Thyroid gland (tissue), 4 donors: Measurements from ENCODE around the gene MTFP1. TPM values are rescaled to one million over a fixed set of nuclear protein-coding genes. Genes with fewer than 3 reads are reported as not detected.
"Not testable (repeated sequence)": the region's sequence is repeated elsewhere in the genome, so short reads cannot be mapped to it uniquely, and the experiment has no call there.

Experiments
- DNase-seq, 2 donors: peaks; one replicate each; pipeline ENCODE4 v3.0.0-alpha.2; 2019
- H3K27ac ChIP-seq, 3 donors: fragments of 200-600 bp; sonication (generic); 1 replicate in 2 of 3; 2 replicates in 1 of 3; pipeline ENCODE4 v1.5.1; 2016 to 2019; ENCODE audit warnings: mild to moderate bottlenecking in 1 of 3, moderate library complexity in 1 of 3
- H3K27me3 ChIP-seq: fragments of 200-600 bp; sonication (generic); one replicate; pipeline ENCODE4 v1.5.1; 2019
- H3K36me3 ChIP-seq, 2 donors: fragments of 200-600 bp; sonication (generic); one replicate each; pipeline ENCODE4 v1.5.1; 2016 to 2019
- H3K4me1 ChIP-seq, 2 donors: fragments of 200-600 bp; sonication (generic); one replicate each; pipeline ENCODE4 v1.5.1; 2017 to 2019
- H3K4me3 ChIP-seq, 3 donors: fragments of 200-600 bp; sonication (generic); replicated peaks in 1 of 3; 1 replicate in 2 of 3; 2 replicates in 1 of 3; pipeline ENCODE4 v1.5.1; 2016; ENCODE audit warnings: mild to moderate bottlenecking in 1 of 3
- H3K9me3 ChIP-seq: fragments of 200-600 bp; sonication (generic); one replicate; pipeline ENCODE4 v1.5.1; 2017
- POLR2A ChIP-seq, 2 donors: fragments of 450-650 bp; IDR thresholded peaks; one replicate each; pipeline ENCODE4 v1.6.1; 2017; ENCODE audit warnings: antibody characterized with exemption in 2 of 2, mild to moderate bottlenecking in 2 of 2, moderate library complexity in 1 of 2
- WGBS, 2 donors: methylation state at CpG; one replicate each; pipeline ENCODE4 v1.1.5; 2017; 5-methylcytosine and 5-hydroxymethylcytosine counted together
- intact Hi-C: fragments of 100-400 bp; cut with DNase I; formaldehyde crosslinking; loops from one replicate; pipeline ENCODE4 v1.15.1; 2023
- total RNA-seq, 4 donors: library from RNA; depleted of rRNA; stranded (reverse); fragments of >200 nt; gene quantifications; one replicate each; pipeline ENCODE4 v1.2.3, GENCODE V29; 2016
- TF ChIP-seq, protein P1 (sequence below), 6 experiments: fragments of 200-600 bp in 3 of 6; fragments of 450-650 bp in 3 of 6; sonication (generic) in 3 of 6; IDR thresholded peaks; one replicate each; pipeline ENCODE4 v1.5.1; 2016 to 2019; ENCODE audit warnings: antibody characterized with exemption in 6 of 6, mild to moderate bottlenecking in 2 of 6, inconsistent platforms in 1 of 6, moderate library complexity in 1 of 6

Gene MTFP1
- total RNA-seq, 4 donors from 2014 or later, result 5.8 to 25.7 (median 14.4) TPM

DNA sequence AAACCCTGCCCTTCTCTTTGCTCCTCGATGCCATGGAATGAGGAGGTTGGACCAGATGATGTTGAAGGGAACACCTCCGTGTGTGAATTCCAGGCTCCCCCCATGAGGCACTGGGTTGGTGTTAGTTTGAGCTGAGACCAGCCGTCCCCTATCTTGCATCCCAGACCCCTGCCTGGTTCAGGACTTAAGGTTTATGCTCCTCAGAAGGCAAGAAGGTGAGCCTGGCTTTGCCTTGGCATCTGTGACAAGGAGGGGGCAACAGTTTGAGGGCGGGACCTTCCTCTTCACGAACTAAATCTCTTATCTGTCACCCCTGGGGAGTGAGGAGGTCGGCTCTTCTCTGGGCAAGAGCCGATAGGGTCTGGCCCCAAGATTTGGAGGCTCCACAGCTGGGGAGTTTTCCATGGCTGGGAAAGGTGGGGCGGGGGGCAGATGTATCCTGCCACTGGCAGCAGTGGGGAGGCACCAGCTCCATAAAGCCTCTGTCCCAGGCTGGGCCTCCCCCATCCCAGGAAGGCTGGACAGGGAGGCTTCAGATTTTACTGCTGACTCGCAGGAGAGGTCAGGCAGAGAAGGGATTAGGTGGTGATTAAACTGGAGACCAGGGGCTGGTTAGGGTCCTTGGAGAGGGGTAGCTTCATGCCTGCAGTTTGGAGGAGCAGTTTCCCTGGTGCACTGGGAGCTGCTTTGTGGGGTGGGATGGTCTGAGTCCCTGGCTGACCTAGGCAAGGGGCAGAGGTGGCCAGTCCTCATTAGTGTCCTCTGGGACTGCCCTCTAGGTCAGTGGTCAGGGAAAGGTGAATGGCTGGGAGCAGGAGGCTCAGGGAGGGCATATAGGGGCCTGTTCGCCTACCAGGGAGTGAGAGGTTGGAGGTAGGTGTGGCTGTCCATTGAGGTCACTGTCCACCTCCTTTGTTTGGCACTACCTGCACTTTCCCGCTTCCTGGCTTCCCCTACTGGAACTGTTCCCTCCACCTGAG lies 27.6 kb upstream of the MTFP1 start:
- no peaks in the 10 kb centered on the region for H3K9me3 ChIP-seq
- no peak for DNase-seq
- TF ChIP-seq, protein P1, sequence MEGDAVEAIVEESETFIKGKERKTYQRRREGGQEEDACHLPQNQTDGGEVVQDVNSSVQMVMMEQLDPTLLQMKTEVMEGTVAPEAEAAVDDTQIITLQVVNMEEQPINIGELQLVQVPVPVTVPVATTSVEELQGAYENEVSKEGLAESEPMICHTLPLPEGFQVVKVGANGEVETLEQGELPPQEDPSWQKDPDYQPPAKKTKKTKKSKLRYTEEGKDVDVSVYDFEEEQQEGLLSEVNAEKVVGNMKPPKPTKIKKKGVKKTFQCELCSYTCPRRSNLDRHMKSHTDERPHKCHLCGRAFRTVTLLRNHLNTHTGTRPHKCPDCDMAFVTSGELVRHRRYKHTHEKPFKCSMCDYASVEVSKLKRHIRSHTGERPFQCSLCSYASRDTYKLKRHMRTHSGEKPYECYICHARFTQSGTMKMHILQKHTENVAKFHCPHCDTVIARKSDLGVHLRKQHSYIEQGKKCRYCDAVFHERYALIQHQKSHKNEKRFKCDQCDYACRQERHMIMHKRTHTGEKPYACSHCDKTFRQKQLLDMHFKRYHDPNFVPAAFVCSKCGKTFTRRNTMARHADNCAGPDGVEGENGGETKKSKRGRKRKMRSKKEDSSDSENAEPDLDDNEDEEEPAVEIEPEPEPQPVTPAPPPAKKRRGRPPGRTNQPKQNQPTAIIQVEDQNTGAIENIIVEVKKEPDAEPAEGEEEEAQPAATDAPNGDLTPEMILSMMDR (IDR thresholded peaks at IDR 0.05), result no peak
- no peak for TF ChIP-seq POLR2A (IDR thresholded peaks at IDR 0.05)
- H3K27ac ChIP-seq, result peak overlapping the region in 2 of 3 donors; percentile 54 to 58
- H3K4me3 ChIP-seq, result peak overlapping the region; percentile 40 to 86 (median 57)
- intact Hi-C loops, result no loop called here
- WGBS, 2 donors, result 31 to 37% methylated on average over 10 to 11 of the region's 11 CpGs
- no peaks in the 10 kb centered on the region for H3K36me3 ChIP-seq
- H3K27me3 ChIP-seq, result no peaks in the 10 kb centered on the region
- H3K4me1 ChIP-seq, result peaks cover 22 to 35% of the 10 kb centered on the region in 2 donors

DNA sequence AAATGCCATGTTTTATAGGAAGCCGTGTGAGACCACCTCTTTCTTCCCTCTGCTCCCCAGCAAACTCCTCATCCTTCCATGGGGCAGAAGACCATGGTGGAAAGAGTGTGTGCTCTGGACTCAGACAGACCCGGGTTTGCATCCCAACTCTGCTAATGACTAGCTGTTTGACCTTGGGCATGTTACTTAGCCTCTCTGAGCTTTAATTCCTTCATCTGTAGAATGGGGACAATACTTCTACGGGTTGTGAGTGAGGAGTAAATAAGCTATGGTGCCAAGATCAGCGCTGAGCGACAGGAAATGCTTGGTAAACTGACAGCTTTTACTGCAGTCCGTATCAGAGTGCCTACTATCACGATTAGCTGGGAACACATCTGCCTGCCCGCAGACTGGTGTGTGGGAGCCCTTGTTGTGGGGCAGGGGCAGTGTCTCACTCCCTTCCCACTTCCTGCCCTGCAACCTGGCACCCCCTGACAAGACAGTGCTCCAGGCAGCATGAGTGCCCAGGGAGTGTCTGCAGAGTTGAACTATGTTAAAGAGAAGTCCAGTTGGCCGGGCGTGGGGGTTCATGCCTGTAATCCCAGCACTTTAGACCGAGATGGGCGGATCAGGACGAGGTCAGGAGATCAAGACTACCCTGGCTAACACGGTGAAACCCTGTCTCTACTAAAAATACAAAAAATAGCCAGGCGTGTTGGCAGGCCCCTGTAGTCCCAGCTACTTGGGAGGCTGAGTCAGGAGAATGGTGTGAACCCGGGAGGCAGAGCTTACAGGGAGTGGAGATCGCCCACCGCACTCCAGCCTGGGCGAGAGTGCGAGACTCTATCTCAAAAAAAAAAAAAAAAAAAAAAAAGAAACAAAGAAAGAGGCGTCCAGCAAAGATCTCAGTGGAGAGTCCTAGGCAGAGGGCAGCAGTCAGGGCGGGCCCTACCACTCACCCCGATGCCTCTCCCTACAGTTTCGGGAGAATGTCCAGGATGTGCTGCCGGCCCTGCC lies 26.6 kb upstream of the MTFP1 start:
- TF ChIP-seq POLR2A (IDR thresholded peaks at IDR 0.05), result no peak
- TF ChIP-seq, protein P1 (IDR thresholded peaks at IDR 0.05), result no peak
- intact Hi-C loops, result no loop called here
- Histone ChIP-seq H3K9me3 (no peaks in the 10 kb centered on the region), H3K27me3 (no peaks in the 10 kb centered on the region), H3K27ac (no peak overlapping the region), H3K4me3 (no peak overlapping the region), H3K4me1 (peaks cover 13 to 25% of the 10 kb centered on the region in 2 donors), H3K36me3 (no peaks in the 10 kb centered on the region)
- WGBS, 2 donors, result 68 to 69% methylated on average over 19 to 25 of the region's 25 CpGs
- no peak for DNase-seq

DNA sequence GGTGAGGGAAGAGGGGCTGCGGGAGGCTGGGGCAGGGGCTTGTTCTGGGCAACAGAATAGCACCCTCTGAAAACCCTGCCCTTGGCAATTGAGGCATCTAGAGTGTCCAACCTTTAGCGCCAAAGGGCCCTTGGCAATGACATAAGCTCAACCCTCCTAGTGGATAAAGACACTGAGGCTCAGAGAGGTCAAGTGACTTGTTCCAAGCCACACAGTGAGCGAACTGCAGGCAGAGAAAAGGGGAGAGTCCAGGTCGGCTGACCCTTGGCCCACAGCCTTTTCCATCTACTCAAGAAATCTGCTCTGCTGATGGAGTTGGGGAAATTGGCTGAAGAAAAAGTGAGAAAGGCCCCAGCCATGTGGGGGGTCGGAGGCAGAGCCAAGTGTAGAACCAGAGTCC lies 25.9 kb upstream of the MTFP1 start:
- Histone ChIP-seq H3K27ac (no peak overlapping the region), H3K36me3 (no peaks in the 10 kb centered on the region), H3K4me1 (peaks cover 13 to 25% of the 10 kb centered on the region in 2 donors), H3K4me3 (no peak overlapping the region), H3K27me3 (no peaks in the 10 kb centered on the region), H3K9me3 (no peaks in the 10 kb centered on the region)
- WGBS, 2 donors, result 86 to 95% methylated on average over 5 of the region's 5 CpGs
- intact Hi-C loops, result no loop called here
- TF ChIP-seq, protein P1 (IDR thresholded peaks at IDR 0.05), result no peak
- TF ChIP-seq POLR2A (IDR thresholded peaks at IDR 0.05), result no peak
- no peak for DNase-seq

GRCh38 chr22:30400159-30400558 lies 25.4 kb upstream of the MTFP1 start:
- intact Hi-C loops, result no loop called here
- Histone ChIP-seq H3K4me1 (peaks cover 13 to 25% of the 10 kb centered on the region in 2 donors), H3K4me3 (no peak overlapping the region), H3K27me3 (no peaks in the 10 kb centered on the region), H3K9me3 (no peaks in the 10 kb centered on the region), H3K27ac (no peak overlapping the region), H3K36me3 (no peaks in the 10 kb centered on the region)
- no peak for DNase-seq
- WGBS, 2 donors, result 80 to 100% methylated on average over 1 of the region's 1 CpG
- no peak for TF ChIP-seq POLR2A (IDR thresholded peaks at IDR 0.05)

DNA sequence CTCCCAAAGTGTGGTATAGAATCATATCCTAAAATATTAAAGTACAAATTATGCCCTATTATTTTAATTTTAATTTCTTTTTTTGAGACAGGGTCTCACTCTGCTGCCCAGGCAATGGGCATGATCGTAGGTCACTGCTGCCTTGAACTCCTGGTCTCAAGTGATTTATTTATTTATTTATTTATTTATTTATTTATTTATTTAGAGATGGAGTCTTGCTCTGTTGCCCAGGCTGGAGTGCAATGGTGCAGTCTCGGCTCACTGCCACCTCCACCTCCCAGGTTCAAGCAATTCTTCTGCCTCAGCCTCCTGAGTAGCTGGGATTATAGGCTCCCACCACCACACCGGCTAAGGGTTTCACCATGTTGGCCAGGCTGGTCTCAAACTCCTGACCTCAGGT lies 24.5 kb upstream of the MTFP1 start:
- H3K4me1 ChIP-seq, result peaks cover 13 to 25% of the 10 kb centered on the region in 2 donors
- intact Hi-C loops, H3K36me3 ChIP-seq, H3K27me3 ChIP-seq, H3K27ac ChIP-seq, DNase-seq, H3K4me3 ChIP-seq, H3K9me3 ChIP-seq: not testable (repeated sequence)
- WGBS, 2 donors, result 94 to 99% methylated on average over 3 of the region's 3 CpGs
